Measurements from ENCODE around the gene CTU2.

Gene CTU2

DNA sequence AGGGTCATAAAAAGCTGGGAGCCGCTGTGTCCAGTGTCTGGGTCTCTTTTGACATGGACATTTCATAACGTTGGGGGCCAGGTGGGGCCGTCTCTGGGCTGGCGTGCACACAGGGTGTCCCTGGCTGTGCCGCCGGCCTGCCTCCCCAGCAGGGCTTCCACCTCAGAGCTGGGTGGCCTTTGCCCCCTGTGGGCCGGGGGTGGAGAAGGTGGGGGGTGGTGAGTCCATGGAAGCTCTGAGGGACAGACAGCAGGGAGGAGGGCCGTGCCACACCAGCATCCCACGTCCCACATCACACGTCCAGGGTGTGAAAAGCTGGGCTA, 19.1 kb upstream of the CTU2 start:
- Histone ChIP-seq H3K27ac (no peak overlapping the region), H3K4me3 (no peak overlapping the region)
- TF ChIP-seq, protein P1, sequence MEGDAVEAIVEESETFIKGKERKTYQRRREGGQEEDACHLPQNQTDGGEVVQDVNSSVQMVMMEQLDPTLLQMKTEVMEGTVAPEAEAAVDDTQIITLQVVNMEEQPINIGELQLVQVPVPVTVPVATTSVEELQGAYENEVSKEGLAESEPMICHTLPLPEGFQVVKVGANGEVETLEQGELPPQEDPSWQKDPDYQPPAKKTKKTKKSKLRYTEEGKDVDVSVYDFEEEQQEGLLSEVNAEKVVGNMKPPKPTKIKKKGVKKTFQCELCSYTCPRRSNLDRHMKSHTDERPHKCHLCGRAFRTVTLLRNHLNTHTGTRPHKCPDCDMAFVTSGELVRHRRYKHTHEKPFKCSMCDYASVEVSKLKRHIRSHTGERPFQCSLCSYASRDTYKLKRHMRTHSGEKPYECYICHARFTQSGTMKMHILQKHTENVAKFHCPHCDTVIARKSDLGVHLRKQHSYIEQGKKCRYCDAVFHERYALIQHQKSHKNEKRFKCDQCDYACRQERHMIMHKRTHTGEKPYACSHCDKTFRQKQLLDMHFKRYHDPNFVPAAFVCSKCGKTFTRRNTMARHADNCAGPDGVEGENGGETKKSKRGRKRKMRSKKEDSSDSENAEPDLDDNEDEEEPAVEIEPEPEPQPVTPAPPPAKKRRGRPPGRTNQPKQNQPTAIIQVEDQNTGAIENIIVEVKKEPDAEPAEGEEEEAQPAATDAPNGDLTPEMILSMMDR (IDR thresholded peaks at IDR 0.05): no peak
- no peak for DNase-seq (ENCODE audit: low spot score)

- Histone ChIP-seq H3K27ac (no peak overlapping the region), H3K4me3 (no peak overlapping the region)
- no peak for DNase-seq (ENCODE audit: low spot score)
- TF ChIP-seq, protein P1 (IDR thresholded peaks at IDR 0.05): no peak
These were observed 18.7 kb upstream of the CTU2 start for GRCh38 chr16:88687676-88688012.

DNA sequence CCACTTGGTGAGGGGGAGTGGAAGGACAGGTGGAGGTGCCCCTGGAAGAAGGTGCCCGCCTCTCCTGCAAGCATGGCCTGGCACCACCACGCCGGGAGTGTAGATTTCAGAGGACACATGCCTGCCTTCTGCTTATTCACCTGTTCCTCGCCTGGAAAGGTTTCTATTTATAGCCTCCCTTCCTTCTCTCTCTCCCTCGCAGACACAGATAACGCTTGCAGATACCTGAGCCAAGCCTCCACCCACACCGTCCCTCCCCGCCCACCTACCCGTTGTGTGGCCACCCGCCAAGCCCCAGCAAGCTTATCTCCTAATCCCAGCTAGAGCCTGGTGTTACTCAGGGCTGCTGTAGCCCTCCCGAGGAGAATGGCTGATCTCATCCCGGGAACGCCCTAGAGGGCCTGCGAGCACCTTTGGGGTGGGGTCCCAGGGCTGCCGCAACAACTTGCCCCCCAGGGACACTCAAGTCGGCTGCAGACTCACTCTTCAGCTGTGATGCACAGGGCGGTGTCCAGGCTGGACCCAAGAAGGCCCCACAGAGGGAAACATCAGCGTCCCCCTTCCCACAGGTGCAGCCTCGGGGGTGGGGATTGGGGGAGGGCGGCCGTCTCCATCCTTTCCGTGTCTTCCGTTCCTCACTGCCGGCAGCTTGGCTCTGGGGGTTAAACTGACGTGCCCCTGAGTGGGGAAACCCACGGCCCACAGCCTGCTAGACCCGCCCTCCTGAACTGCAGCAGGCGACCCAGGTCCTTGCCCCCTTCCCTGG, 18.1 kb upstream of the CTU2 start:
- no peak overlapping the region for H3K27ac ChIP-seq
- TF ChIP-seq, protein P1 (IDR thresholded peaks at IDR 0.05): no peak
- no peak overlapping the region for H3K4me3 ChIP-seq
- no peak for DNase-seq (ENCODE audit: low spot score)

DNA sequence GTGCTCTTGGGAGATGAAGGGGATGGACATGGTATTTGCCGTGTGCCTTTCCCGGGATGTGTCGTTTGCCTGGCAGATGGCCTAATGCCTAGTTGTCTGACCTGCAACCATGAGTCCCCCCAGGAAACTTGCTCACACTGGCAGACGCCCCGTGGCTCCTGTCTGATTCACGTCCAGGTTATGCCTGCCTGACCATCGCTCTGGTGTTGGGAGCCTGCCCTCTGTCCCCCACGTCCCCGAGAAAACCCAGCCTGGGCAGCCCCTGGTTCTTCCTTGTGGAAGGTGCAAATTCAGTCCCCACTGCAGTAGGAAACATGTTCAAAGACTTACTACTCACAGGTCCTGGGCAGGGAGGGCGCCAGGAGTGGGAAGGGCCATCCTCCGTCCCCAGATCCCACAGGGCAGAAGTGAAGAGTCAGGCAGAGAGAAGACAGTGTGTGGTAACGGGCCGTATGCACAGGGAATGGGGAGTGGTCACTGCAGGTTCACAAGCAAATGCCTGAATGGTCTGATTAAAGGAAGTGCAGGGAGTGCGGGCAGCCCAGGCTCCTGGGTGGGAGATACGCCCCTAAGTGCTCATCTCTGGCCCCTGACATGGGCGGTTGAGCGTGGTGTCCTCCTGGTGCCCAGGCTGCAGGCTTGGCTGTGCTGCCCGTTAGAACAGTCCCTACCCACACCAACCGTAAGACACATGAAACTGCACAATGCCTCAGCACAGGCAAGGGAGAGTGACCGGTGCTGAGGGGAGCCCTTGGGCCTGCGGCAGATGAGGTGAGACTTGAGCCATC, 15.8 kb upstream of the CTU2 start:
- Histone ChIP-seq H3K27ac (no peak overlapping the region), H3K4me3 (no peak overlapping the region)
- TF ChIP-seq, protein P1 (IDR thresholded peaks at IDR 0.05): no peak
- DNase-seq (ENCODE audit: low spot score): no peak

- TF ChIP-seq, protein P1 (IDR thresholded peaks at IDR 0.05): no peak
- no peak overlapping the region for H3K27ac ChIP-seq
- DNase-seq (ENCODE audit: low spot score): no peak
- no peak overlapping the region for H3K4me3 ChIP-seq
These were observed 15.0 kb upstream of the CTU2 start for GRCh38 chr16:88691129-88691813.

DNA sequence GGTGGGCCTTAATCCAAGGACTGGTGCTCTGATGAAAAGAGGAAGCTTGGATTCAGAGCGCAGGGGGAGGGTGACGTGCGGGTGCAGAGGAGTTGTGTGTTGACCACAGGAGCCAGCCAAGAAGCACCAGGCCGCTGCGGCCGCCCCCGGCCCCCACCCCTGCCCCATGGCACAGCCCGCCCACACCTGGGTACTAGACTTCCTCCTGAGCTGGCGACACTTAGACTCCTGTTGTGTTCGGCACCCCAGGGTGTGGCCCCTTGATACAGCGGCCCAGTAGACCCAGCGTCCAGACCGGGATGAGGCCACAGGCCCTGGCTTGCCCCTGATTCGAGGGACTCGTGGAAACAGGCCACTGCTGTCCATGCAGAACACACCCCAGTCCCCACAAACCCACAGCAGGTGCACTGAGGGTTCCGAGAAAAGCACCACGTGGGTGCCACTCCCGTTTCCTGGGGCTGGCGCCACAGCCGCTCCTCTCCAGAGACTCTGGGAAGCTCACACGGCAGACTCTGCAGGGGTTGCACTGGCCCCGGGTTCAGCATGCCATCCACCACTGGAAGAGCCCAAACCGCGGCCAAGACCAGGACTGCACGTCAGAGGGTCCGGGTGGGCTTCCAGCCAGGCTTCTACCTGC, 14.3 kb upstream of the CTU2 start:
- TF ChIP-seq, protein P1 (IDR thresholded peaks at IDR 0.05): no peak
- DNase-seq (ENCODE audit: low spot score): no peak
- H3K27ac ChIP-seq: no peak overlapping the region

More for the DNA sequence above, 14.3 kb upstream of the CTU2 start:
- no peak overlapping the region for H3K4me3 ChIP-seq
